HG03442 (cell line): ENCODE results near the gene TESK2.
"Not testable (repeated sequence)": the region's sequence is repeated elsewhere in the genome, so short reads cannot be mapped to it uniquely, and the experiment has no call there.

Source experiments
- ATAC-seq: cut with Tn5 transposase; IDR thresholded peaks from one replicate; pipeline ENCODE4 v1.9.1; 2021; ENCODE audit warnings: mild to moderate bottlenecking, moderate library complexity; ENCODE audit not compliant: unreplicated experiment

The TESK2 gene

GRCh38 chr1:45379524-45379923 lies 111.4 kb downstream of the TESK2 start:
- ATAC-seq = no peak

- no peak for ATAC-seq
Measured at GRCh38 chr1:45378184-45378583, 112.8 kb downstream of the TESK2 start.

- no peak for ATAC-seq
Measured at GRCh38 chr1:45375104-45376090, 115.6 kb downstream of the TESK2 start.

- no peak for ATAC-seq
Measured at GRCh38 chr1:45373573-45373972, 117.4 kb downstream of the TESK2 start.

- peak; percentile 61 for ATAC-seq
Measured at GRCh38 chr1:45370575-45370974, 120.4 kb downstream of the TESK2 start.

- peak; percentile 74 for ATAC-seq
Measured at GRCh38 chr1:45365051-45365450, 125.9 kb downstream of the TESK2 start.

GRCh38 chr1:45364294-45364693 lies 126.7 kb downstream of the TESK2 start:
- ATAC-seq = no peak

- ATAC-seq = not testable (repeated sequence)
Measured at GRCh38 chr1:45360981-45361380, 130.0 kb downstream of the TESK2 start.

GRCh38 chr1:45359882-45360513 lies 131.0 kb downstream of the TESK2 start:
- ATAC-seq = no peak

GRCh38 chr1:45356186-45356585 lies 134.8 kb downstream of the TESK2 start:
- no peak for ATAC-seq

- ATAC-seq = no peak
Measured at GRCh38 chr1:45355683-45356082, 135.3 kb downstream of the TESK2 start.

- ATAC-seq = no peak
Measured at GRCh38 chr1:45354838-45355237, 136.1 kb downstream of the TESK2 start.

GRCh38 chr1:45353685-45354084 lies 137.3 kb downstream of the TESK2 start:
- ATAC-seq = no peak

GRCh38 chr1:45351508-45351907 lies 139.5 kb downstream of the TESK2 start:
- no peak for ATAC-seq

- ATAC-seq = no peak
Measured at GRCh38 chr1:45348966-45349677, 141.8 kb downstream of the TESK2 start.

- ATAC-seq = no peak
Measured at GRCh38 chr1:45348609-45348965, 142.4 kb downstream of the TESK2 start.

- ATAC-seq = no peak
Measured at GRCh38 chr1:45348020-45348419, 142.9 kb downstream of the TESK2 start.

- no peak for ATAC-seq
Measured at GRCh38 chr1:45346473-45346872, 144.5 kb downstream of the TESK2 start.

GRCh38 chr1:45345014-45345413 lies 145.9 kb downstream of the TESK2 start:
- no peak for ATAC-seq

GRCh38 chr1:45344499-45344898 lies 146.5 kb downstream of the TESK2 start:
- ATAC-seq = no peak

GRCh38 chr1:45340816-45341466 lies 150.0 kb downstream of the TESK2 start:
- ATAC-seq = no peak
